Fibroblast of villous mesenchyme (primary cell): ENCODE data around the gene SLC12A3. TPM values are rescaled to one million over a fixed set of nuclear protein-coding genes. Genes with fewer than 3 reads are reported as not detected.

Source experiments
- DNase-seq: peaks from one replicate; pipeline ENCODE4 v3.0.0-alpha.2; 2010; ENCODE audit warnings: low read depth
- H3K4me3 ChIP-seq: 2 replicates; pipeline ENCODE4 v1.5.1; 2011; ENCODE audit warnings: low read depth, mild to moderate bottlenecking, low read length
- total RNA-seq: library from RNA; depleted of rRNA; stranded (reverse); fragments of >200 nt; gene quantifications from 2 replicates; pipeline ENCODE4 v1.2.3, GENCODE V29; 2012
- TF ChIP-seq, protein P1 (sequence below): IDR thresholded peaks from 2 replicates; pipeline ENCODE4 v1.5.1; 2012; ENCODE audit warnings: low read depth, mild to moderate bottlenecking, low read length; ENCODE audit not compliant: insufficient read depth

SLC12A3 gene
- total RNA-seq, 1 donor = not detected

DNA sequence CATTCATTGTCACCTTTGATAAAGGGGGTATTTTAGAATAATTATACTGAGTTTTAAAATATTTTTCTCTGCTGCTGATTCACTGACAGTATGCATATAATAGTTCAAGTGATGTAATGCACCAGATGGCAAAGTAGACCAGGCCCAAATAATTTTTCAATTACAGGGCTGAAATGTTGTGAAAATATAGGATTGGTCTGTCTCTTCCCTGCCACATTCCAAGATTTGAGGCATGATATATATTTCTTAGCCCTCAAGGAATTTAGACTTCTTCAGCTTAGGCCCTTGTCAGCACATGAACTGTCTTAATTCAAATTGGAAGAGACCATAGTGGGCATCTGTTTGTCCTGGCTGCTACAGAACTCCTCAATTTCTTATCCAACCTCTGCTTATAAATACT is 39.2 kb upstream of the SLC12A3 start:
- no peak overlapping the region for H3K4me3 ChIP-seq
- no peak for DNase-seq
- TF ChIP-seq, protein P1, sequence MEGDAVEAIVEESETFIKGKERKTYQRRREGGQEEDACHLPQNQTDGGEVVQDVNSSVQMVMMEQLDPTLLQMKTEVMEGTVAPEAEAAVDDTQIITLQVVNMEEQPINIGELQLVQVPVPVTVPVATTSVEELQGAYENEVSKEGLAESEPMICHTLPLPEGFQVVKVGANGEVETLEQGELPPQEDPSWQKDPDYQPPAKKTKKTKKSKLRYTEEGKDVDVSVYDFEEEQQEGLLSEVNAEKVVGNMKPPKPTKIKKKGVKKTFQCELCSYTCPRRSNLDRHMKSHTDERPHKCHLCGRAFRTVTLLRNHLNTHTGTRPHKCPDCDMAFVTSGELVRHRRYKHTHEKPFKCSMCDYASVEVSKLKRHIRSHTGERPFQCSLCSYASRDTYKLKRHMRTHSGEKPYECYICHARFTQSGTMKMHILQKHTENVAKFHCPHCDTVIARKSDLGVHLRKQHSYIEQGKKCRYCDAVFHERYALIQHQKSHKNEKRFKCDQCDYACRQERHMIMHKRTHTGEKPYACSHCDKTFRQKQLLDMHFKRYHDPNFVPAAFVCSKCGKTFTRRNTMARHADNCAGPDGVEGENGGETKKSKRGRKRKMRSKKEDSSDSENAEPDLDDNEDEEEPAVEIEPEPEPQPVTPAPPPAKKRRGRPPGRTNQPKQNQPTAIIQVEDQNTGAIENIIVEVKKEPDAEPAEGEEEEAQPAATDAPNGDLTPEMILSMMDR = no peak

DNA sequence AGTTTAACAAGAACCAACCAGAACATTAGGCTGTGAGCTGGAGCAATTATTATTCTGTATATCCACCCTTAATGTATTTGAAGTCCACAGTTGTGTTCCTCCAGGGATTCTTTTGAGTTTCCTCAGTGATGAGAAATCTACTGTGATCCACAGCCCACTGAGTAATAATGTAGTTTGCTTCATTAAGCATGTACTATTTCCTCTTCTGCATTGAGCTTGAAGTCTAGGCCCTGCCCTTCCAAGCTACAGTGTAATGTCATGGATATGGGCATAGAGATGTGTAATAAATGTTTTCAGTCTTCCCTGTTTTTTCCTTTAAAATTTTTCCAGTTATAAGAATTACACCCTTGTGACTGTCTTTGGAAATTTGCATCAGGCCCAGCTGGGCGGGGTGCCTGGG is 36.4 kb upstream of the SLC12A3 start:
- TF ChIP-seq, protein P1 = no peak
- no peak for DNase-seq
- H3K4me3 ChIP-seq = no peak overlapping the region

DNA sequence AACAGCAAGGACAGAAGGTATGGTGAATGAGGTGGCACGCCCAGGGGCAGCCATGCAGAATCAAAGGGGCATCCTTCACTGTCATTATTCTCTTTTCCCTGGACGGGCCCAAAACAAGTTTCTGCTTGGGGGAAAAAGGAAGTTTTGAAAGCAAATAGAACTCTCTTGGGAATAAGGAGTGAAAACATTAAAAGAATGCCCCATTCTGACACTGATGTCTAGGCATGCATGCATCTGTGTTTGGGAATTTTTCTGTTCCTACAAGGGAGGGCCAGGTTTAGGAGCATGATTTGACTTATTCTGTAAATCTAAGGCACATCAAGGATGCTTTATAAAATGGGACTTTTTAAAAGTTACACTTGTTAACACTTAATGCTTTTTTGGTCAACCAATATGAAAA is 34.3 kb upstream of the SLC12A3 start:
- TF ChIP-seq, protein P1 = no peak
- no peak overlapping the region for H3K4me3 ChIP-seq
- no peak for DNase-seq

DNA sequence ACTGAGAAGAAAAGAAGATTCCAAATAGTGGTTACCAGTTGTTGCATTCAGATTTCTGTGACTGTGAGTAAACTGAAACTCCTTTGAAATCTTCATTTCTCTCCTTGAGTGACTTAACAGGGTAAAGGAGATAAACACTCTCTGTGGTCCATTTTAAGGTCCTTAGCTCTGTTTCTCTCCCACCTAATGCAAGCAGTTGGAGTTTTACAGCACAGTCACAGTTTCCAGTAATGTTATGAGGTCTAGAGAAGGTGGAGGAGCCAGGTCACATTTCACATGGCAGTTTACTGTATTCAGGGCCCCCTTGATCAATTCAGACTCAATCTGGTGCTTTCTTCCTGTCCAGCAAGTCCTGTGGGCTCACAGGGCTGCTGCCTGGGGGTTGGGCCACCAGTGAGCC is 32.2 kb upstream of the SLC12A3 start:
- no peak for DNase-seq
- no peak overlapping the region for H3K4me3 ChIP-seq
- TF ChIP-seq, protein P1 = no peak

DNA sequence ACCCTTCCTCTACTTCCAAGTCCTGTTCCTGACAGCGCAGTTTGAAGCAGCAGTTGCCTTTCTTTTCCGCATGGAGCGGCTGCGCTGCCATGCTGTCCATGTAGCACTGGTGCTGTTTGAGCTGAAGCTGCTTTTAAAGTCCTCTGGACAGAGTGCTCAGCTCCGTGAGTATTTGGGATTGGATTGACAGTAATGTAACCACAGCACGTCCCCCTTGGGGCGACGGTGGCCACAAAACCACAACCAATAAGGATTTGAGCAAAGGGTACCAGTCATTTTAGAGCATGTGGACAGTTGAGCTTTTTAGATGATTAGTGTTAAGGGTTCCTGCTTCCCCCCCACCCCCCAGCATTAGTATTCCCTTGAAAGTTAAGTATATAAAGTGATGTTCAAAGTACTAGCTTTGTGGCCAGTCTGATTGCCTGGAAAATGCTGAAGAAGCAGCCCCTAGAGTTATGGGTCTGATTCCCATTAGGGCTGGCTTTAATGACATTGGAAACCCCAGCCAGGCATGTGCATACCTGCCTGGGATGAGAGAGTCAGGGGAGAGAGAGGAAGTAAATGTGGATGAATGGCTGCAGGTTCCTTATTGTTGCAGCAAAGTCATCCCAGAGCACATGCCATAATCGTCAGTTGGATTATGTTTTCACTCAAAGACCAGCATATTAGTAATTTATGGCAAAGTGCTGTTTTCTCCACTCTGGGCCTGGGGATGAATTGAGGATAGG is 31.6 kb upstream of the SLC12A3 start:
- TF ChIP-seq, protein P1 = no peak
- no peak overlapping the region for H3K4me3 ChIP-seq
- no peak for DNase-seq

DNA sequence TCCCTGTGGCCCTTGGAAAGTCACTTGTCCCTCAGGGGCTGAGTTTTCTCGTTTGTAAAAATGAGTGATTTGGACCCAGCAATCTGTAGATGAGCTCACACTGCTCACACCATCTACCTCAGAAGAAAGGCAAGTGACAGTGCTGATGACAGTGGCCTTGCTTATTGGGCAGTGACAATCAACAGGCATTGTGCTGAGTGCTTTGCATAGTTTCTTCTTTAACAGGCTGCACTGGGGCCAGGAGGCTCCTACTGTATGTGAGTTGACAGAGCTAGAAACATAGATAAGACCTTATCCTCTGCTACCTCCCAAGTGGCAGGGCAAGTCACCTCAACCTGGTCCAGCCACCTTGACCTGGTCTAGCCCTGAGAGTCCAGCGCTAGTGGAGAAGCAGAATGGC is 29.7 kb upstream of the SLC12A3 start:
- no peak overlapping the region for H3K4me3 ChIP-seq
- TF ChIP-seq, protein P1 = no peak
- DNase-seq = no peak
